GM23338 (cell line): ENCODE measurements around the gene SLC7A10. TPM values are rescaled to one million over a fixed set of nuclear protein-coding genes. Genes with fewer than 3 reads are reported as not detected.

Source experiments
- ATAC-seq: fragments of 200-7000 bp; cut with Tn5 transposase; 3 replicates; pipeline ENCODE4 v1.9.1; 2020
- DNase-seq: peaks from one replicate; pipeline ENCODE4 v3.0.0-alpha.2; 2015; ENCODE audit warnings: low spot score
- H2AFZ ChIP-seq: fragments of 200-600 bp; sonication (generic); 2 replicates; pipeline ENCODE4 v1.8.0; 2016; ENCODE audit warnings: antibody characterized with exemption, mild to moderate bottlenecking, moderate library complexity
- H3F3A ChIP-seq: fragments of 200-600 bp; sonication (generic); replicated peaks from 2 replicates; pipeline ENCODE4 v1.8.0; 2017; ENCODE audit warnings: antibody characterized with exemption, mixed run types, low read depth
- H3K27ac ChIP-seq: fragments of 200-600 bp; sonication (generic); 2 replicates; pipeline ENCODE4 v1.6.1; 2016; ENCODE audit warnings: low read depth
- H3K27me3 ChIP-seq: fragments of 200-600 bp; sonication (generic); 2 replicates; pipeline ENCODE4 v1.8.0; 2016; ENCODE audit warnings: mild to moderate bottlenecking, mixed run types, moderate library complexity; ENCODE audit not compliant: insufficient read depth
- H3K36me3 ChIP-seq: fragments of 200-600 bp; sonication (generic); 2 replicates; pipeline ENCODE4 v1.8.0; 2016; ENCODE audit warnings: mild to moderate bottlenecking; ENCODE audit not compliant: insufficient read depth
- H3K4me1 ChIP-seq: fragments of 200-600 bp; sonication (generic); 2 replicates; pipeline ENCODE4 v1.8.0; 2016; ENCODE audit warnings: mild to moderate bottlenecking, moderate library complexity; ENCODE audit not compliant: insufficient read depth
- H3K4me2 ChIP-seq: fragments of 200-600 bp; sonication (generic); 2 replicates; pipeline ENCODE4 v1.7.1; 2017; ENCODE audit warnings: mixed run types
- H3K4me3 ChIP-seq: fragments of 200-600 bp; sonication (generic); 2 replicates; pipeline ENCODE4 v1.6.1; 2016; ENCODE audit warnings: mixed run types
- H3K79me2 ChIP-seq: fragments of 200-600 bp; sonication (generic); replicated peaks from 2 replicates; pipeline ENCODE4 v1.8.0; 2017; ENCODE audit warnings: mild to moderate bottlenecking; ENCODE audit not compliant: insufficient read depth
- H3K9me2 ChIP-seq: fragments of 200-600 bp; sonication (generic); 2 replicates; pipeline ENCODE4 v1.8.0; 2017; ENCODE audit not compliant: insufficient read depth
- H4K20me1 ChIP-seq: fragments of 200-600 bp; sonication (generic); replicated peaks from 2 replicates; pipeline ENCODE4 v1.8.0; 2017; ENCODE audit warnings: mild to moderate bottlenecking; ENCODE audit not compliant: insufficient read depth
- H3K27ac Mint-ChIP-seq: 2 replicates; pipeline ENCODE4 v1.8.0; 2020; ENCODE audit warnings: inconsistent platforms, mild to moderate bottlenecking, moderate library complexity, mixed read lengths
- H3K27me3 Mint-ChIP-seq: 3 replicates; pipeline ENCODE4 v1.8.0; 2022; ENCODE audit warnings: low read depth, mild to moderate bottlenecking, moderate library complexity, mixed read lengths, inconsistent platforms; ENCODE audit not compliant: insufficient read depth, poor library complexity
- H3K36me3 Mint-ChIP-seq: 3 replicates; pipeline ENCODE4 v1.8.0; 2021; ENCODE audit warnings: low read depth, mild to moderate bottlenecking, inconsistent platforms, moderate library complexity, mixed read lengths
- H3K4me1 Mint-ChIP-seq: 3 replicates; pipeline ENCODE4 v1.8.0; 2020; ENCODE audit warnings: mild to moderate bottlenecking, inconsistent platforms, mixed read lengths
- H3K4me3 Mint-ChIP-seq: 3 replicates; pipeline ENCODE4 v1.8.0; 2021; ENCODE audit warnings: moderate library complexity, mild to moderate bottlenecking, inconsistent platforms, mixed read lengths
- H3K9me3 Mint-ChIP-seq: 3 replicates; pipeline ENCODE4 v1.8.0; 2020; ENCODE audit warnings: moderate library complexity, mild to moderate bottlenecking, inconsistent platforms, mixed read lengths
- EZH2phosphoT487 ChIP-seq: fragments of 200-600 bp; sonication (generic); IDR thresholded peaks from one replicate; pipeline ENCODE4 v1.8.1; 2018; ENCODE audit warnings: antibody characterized with exemption; ENCODE audit not compliant: unreplicated experiment
- JUNB ChIP-seq: IDR thresholded peaks from one replicate; pipeline ENCODE4 v1.6.1; 2016; ENCODE audit warnings: antibody characterized with exemption; ENCODE audit not compliant: unreplicated experiment
- NANOG ChIP-seq: IDR thresholded peaks from 2 replicates; pipeline ENCODE4 v1.6.1; 2016; ENCODE audit warnings: antibody characterized with exemption, borderline replicate concordance
- POLR2AphosphoS5 ChIP-seq: IDR thresholded peaks from 2 replicates; pipeline ENCODE4 v1.6.1; 2016; ENCODE audit warnings: antibody characterized with exemption, low read depth
- STAT1 ChIP-seq: IDR thresholded peaks from one replicate; pipeline ENCODE4 v1.6.1; 2016; ENCODE audit warnings: antibody characterized with exemption; ENCODE audit not compliant: unreplicated experiment
- ZNF114 ChIP-seq: fragments of 250-450 bp; sonication (Bioruptor Pico); IDR thresholded peaks from 2 replicates; pipeline ENCODE4 v1.5.0; 2020; ENCODE audit warnings: mild to moderate bottlenecking, moderate library complexity
- ZNF331 ChIP-seq: fragments of 250-450 bp; sonication (Bioruptor Pico); IDR thresholded peaks from 2 replicates; pipeline ENCODE4 v1.5.0; 2020; ENCODE audit warnings: low read depth, mild to moderate bottlenecking, moderate library complexity
- polyA plus RNA-seq: library from polyadenylated mRNA; unstranded; fragments of >200 nt; fragmentation: Nextera tagmentation; extraction: Ambion mirVana; gene quantifications from 2 replicates; pipeline ENCODE4 v1.2.1, GENCODE V29; 2016
- total RNA-seq: library from RNA; depleted of rRNA; stranded (reverse); fragments of >200 nt; shearing (Covaris generic); gene quantifications from 2 replicates; pipeline ENCODE4 v1.2.3, GENCODE V29; 2014
- TF ChIP-seq, protein P1 (sequence below): IDR thresholded peaks from 2 replicates; pipeline ENCODE4 v1.6.1; 2016; ENCODE audit warnings: antibody characterized with exemption
- TF ChIP-seq, protein P2 (sequence below): fragments of 250-450 bp; sonication (Bioruptor Pico); IDR thresholded peaks from 2 replicates; pipeline ENCODE4 v1.5.0; 2020; ENCODE audit warnings: mild to moderate bottlenecking, moderate library complexity

Gene SLC7A10
- total and polyA plus RNA-seq, 2 experiments from 2014 or later = 3.3 to 6.3 TPM

GRCh38 chr19:33205110-33205509 lies 20.5 kb downstream of the SLC7A10 start:
- H3K79me2 ChIP-seq = no peaks in the 10 kb centered on the region
- H3K4me3 Mint-ChIP-seq = no peak overlapping the region
- peaks cover 4% of the 10 kb centered on the region; the same call in 1 of the 2 replicates for H4K20me1 ChIP-seq
- peaks cover 10% of the 10 kb centered on the region for H3K27me3 Mint-ChIP-seq
- H3K27ac ChIP-seq = no peak overlapping the region
- H3F3A ChIP-seq = no peaks in the 10 kb centered on the region
- H3K4me1 Mint-ChIP-seq = no peaks in the 10 kb centered on the region
- H3K4me3 ChIP-seq = no peak overlapping the region
- DNase-seq (no peak), ATAC-seq (no peak)
- H3K27ac Mint-ChIP-seq = no peak overlapping the region
- no peaks in the 10 kb centered on the region for H3K9me2 ChIP-seq
- H3K36me3 ChIP-seq = no peaks in the 10 kb centered on the region
- H3K27me3 ChIP-seq = no peaks in the 10 kb centered on the region
- TF ChIP-seq JUNB (no peak), NANOG (no peak), POLR2AphosphoS5 (no peak), ZNF331 (CRISPR knock-in tag) (no peak), STAT1 (no peak), ZNF114 (CRISPR knock-in tag) (no peak), EZH2phosphoT487 (no peak)
- TF ChIP-seq, protein P1, sequence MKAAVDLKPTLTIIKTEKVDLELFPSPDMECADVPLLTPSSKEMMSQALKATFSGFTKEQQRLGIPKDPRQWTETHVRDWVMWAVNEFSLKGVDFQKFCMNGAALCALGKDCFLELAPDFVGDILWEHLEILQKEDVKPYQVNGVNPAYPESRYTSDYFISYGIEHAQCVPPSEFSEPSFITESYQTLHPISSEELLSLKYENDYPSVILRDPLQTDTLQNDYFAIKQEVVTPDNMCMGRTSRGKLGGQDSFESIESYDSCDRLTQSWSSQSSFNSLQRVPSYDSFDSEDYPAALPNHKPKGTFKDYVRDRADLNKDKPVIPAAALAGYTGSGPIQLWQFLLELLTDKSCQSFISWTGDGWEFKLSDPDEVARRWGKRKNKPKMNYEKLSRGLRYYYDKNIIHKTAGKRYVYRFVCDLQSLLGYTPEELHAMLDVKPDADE = no peak
- TF ChIP-seq, protein P2, sequence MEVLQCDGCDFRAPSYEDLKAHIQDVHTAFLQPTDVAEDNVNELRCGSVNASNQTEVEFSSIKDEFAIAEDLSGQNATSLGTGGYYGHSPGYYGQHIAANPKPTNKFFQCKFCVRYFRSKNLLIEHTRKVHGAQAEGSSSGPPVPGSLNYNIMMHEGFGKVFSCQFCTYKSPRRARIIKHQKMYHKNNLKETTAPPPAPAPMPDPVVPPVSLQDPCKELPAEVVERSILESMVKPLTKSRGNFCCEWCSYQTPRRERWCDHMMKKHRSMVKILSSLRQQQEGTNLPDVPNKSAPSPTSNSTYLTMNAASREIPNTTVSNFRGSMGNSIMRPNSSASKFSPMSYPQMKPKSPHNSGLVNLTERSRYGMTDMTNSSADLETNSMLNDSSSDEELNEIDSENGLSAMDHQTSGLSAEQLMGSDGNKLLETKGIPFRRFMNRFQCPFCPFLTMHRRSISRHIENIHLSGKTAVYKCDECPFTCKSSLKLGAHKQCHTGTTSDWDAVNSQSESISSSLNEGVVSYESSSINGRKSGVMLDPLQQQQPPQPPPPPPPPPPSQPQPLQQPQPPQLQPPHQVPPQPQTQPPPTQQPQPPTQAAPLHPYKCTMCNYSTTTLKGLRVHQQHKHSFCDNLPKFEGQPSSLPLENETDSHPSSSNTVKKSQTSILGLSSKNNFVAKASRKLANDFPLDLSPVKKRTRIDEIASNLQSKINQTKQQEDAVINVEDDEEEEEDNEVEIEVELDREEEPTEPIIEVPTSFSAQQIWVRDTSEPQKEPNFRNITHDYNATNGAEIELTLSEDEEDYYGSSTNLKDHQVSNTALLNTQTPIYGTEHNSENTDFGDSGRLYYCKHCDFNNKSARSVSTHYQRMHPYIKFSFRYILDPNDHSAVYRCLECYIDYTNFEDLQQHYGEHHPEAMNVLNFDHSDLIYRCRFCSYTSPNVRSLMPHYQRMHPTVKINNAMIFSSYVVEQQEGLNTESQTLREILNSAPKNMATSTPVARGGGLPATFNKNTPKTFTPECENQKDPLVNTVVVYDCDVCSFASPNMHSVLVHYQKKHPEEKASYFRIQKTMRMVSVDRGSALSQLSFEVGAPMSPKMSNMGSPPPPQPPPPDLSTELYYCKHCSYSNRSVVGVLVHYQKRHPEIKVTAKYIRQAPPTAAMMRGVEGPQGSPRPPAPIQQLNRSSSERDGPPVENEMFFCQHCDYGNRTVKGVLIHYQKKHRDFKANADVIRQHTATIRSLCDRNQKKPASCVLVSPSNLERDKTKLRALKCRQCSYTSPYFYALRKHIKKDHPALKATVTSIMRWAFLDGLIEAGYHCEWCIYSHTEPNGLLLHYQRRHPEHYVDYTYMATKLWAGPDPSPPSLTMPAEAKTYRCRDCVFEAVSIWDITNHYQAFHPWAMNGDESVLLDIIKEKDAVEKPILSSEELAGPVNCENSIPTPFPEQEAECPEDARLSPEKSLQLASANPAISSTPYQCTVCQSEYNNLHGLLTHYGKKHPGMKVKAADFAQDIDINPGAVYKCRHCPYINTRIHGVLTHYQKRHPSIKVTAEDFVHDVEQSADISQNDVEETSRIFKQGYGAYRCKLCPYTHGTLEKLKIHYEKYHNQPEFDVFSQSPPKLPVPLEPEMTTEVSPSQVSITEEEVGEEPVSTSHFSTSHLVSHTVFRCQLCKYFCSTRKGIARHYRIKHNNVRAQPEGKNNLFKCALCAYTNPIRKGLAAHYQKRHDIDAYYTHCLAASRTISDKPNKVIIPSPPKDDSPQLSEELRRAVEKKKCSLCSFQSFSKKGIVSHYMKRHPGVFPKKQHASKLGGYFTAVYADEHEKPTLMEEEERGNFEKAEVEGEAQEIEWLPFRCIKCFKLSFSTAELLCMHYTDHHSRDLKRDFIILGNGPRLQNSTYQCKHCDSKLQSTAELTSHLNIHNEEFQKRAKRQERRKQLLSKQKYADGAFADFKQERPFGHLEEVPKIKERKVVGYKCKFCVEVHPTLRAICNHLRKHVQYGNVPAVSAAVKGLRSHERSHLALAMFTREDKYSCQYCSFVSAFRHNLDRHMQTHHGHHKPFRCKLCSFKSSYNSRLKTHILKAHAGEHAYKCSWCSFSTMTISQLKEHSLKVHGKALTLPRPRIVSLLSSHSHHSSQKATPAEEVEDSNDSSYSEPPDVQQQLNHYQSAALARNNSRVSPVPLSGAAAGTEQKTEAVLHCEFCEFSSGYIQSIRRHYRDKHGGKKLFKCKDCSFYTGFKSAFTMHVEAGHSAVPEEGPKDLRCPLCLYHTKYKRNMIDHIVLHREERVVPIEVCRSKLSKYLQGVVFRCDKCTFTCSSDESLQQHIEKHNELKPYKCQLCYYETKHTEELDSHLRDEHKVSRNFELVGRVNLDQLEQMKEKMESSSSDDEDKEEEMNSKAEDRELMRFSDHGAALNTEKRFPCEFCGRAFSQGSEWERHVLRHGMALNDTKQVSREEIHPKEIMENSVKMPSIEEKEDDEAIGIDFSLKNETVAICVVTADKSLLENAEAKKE (CRISPR knock-in tag) = no peak
- H3K36me3 Mint-ChIP-seq = peaks cover 7% of the 10 kb centered on the region
- H3K4me1 ChIP-seq = no peaks in the 10 kb centered on the region
- no peaks in the 10 kb centered on the region for H3K9me3 Mint-ChIP-seq
- H3K4me2 ChIP-seq = no peak overlapping the region
- H2AFZ ChIP-seq = no peak overlapping the region
